ENCODE data around the gene EHD4. TPM values are rescaled to one million over a fixed set of nuclear protein-coding genes. Genes with fewer than 3 reads are reported as not detected.

Gene EHD4
- total and polyA plus RNA-seq, 9 donors, result 8.8 to 23.3 (median 13.7) TPM

DNA sequence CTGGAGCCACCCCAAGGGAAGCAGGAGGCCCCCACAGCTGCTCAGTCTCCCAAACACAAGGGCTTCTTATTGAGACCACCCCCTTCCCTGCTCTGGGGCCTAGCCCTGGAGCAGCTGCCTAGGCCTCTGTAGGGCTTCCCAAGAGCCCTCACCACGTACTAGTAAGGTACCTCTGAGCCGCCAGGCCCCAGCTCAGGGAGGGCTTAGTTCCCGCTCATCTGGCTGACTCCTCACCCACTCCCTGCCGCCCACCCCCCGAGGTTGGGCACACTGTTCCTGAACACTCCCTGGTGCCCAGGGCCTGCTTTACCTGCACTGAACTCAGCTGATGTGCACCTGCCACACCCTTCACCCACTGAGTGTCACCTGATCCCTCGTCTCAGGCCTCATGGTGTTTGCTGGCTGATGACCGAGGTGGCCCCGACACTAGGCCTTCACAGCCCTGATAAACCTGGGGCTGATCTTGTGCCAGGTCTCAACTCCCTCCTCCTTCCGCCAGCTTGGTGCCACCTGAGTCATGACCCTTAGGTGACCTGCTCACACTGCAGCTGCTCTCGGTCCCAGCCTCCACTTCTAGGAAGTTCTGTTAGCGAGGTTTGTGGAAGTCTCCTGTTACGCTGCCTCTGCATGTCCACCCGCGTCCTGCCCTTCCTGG, 60.5 kb downstream of the EHD4 start:
- no peaks in the 10 kb centered on the region for H3K27me3 ChIP-seq
- no peaks in the 10 kb centered on the region for H3K4me1 ChIP-seq (ENCODE audit: insufficient read depth)
- H3K9me3 ChIP-seq, result no peaks in the 10 kb centered on the region
- no peak overlapping the region for H3K4me3 ChIP-seq
- H3K36me3 ChIP-seq, result no peaks in the 10 kb centered on the region
- WGBS, 3 donors, result 92 to 96% (median 95%) methylated on average over 14 of the region's 14 CpGs
- no peak overlapping the region for H3K27ac ChIP-seq
- no peak for DNase-seq
- intact Hi-C loops (cut with DNase I), result loop anchor here in 1 of 4 donors (10.0 kb wide), 1 partner anchor 137 kb away; the partner anchor contains the start of gene MAPKBP1
- TF ChIP-seq, protein P1, sequence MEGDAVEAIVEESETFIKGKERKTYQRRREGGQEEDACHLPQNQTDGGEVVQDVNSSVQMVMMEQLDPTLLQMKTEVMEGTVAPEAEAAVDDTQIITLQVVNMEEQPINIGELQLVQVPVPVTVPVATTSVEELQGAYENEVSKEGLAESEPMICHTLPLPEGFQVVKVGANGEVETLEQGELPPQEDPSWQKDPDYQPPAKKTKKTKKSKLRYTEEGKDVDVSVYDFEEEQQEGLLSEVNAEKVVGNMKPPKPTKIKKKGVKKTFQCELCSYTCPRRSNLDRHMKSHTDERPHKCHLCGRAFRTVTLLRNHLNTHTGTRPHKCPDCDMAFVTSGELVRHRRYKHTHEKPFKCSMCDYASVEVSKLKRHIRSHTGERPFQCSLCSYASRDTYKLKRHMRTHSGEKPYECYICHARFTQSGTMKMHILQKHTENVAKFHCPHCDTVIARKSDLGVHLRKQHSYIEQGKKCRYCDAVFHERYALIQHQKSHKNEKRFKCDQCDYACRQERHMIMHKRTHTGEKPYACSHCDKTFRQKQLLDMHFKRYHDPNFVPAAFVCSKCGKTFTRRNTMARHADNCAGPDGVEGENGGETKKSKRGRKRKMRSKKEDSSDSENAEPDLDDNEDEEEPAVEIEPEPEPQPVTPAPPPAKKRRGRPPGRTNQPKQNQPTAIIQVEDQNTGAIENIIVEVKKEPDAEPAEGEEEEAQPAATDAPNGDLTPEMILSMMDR (IDR thresholded peaks at IDR 0.05), result no peak
- TF ChIP-seq EP300 (IDR thresholded peaks at IDR 0.05), result no peak
- no peak for TF ChIP-seq POLR2A (IDR thresholded peaks at IDR 0.05)

DNA sequence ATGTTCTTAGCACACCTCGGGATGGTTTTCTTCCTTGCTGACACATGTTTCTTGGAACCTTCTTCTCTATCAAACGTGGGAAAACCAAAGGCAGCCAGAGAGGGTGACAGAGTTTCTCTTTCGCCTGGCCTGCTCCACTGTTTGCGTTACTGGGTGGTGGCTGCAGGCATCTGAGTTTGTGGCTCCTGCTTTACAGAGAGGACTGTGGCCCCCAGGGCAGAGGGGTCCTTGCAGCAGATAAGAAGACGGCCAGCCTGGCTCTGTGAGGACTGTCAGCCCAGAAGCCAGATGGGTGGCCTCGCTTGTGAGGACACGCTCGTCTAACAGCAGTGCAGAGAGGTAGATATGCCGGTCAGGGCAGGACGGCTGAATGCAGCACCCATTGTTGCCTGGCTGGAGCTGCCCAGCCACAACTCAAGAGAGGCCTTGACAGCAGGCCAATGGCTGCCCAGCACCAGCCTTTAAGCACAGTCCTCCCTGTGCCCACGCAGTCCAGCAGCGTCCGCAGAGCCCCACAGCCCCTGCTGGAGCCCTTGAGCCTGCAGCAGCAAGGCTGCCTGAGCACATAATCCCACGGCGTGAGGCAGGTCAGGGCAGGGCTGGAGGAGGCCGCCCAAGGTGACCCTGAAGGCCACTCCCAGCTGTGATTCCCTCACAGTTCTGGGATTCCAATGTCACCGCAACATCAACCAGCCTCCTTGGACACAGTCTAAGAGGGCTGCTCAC, 63.5 kb downstream of the EHD4 start:
- 84 to 90% (median 87%) methylated on average over 17 of the region's 17 CpGs for WGBS, 3 donors
- DNase-seq, result no peak

DNA sequence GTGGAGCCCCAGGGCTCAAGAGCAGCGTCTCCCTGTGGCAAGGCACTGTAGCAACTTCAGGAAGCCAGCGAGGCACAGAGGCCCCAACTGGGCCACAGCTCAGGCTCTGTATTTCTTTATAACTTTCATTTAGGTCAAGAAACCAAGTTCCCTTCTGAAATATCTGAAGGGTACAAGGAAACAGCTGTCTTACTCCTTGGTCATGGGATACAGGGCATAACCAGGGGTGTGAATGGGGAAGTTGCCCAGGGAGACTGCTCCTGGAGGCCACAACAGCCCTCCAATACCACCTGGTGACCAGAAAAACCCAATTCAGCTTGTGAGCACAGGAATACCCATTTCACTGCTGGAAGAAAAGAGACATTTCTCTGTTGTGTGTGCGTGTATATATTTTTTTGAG, 65.2 kb downstream of the EHD4 start:
- Histone ChIP-seq H3K27ac (no peak overlapping the region), H3K36me3 (no peaks in the 10 kb centered on the region)
- intact Hi-C loops (cut with DNase I), result loop anchor here in 2 of 4 donors (10.0 kb wide), 1 partner anchor 352 kb away; the partner anchor contains the start of gene TYRO3 (in 2 of the 2)

More for the DNA sequence above, 63.5 kb downstream of the EHD4 start:
- no peaks in the 10 kb centered on the region for H3K4me1 ChIP-seq (ENCODE audit: insufficient read depth)
- no peaks in the 10 kb centered on the region for H3K9me3 ChIP-seq
- intact Hi-C loops (cut with DNase I), result loop anchor here in 2 of 4 donors (10.0 kb wide), 1 partner anchor 354 kb away; the partner anchor contains the start of gene TYRO3 (in 2 of the 2)
- H3K27me3 ChIP-seq, result no peaks in the 10 kb centered on the region
- no peak overlapping the region for H3K27ac ChIP-seq
- TF ChIP-seq POLR2A (IDR thresholded peaks at IDR 0.05) (no peak), EP300 (IDR thresholded peaks at IDR 0.05) (no peak)
- TF ChIP-seq, protein P1 (IDR thresholded peaks at IDR 0.05), result no peak
- no peak overlapping the region for H3K4me3 ChIP-seq
- no peaks in the 10 kb centered on the region for H3K36me3 ChIP-seq

DNA sequence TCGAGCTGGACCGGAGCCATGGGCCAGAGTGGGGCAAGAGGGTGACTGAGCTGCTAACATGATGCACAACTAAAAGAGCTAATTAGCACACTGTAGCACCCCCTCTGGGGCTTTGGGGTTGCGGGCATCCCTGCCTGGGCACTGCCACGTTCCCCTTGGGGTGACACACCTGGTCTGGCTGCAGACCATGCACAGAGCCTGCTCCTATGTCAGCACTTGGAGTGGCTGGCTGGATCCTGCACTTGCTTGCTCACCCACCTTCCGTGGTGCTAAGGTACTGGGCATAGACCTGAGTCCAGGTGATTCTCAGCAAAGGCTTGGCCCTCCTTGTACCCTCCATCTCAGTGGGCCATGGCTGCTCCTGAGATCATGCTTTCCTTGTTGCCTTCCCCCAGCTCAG, 65.7 kb downstream of the EHD4 start:
- Histone ChIP-seq H3K27ac (no peak overlapping the region), H3K4me1 (ENCODE audit: insufficient read depth) (no peaks in the 10 kb centered on the region), H3K27me3 (no peaks in the 10 kb centered on the region), H3K9me3 (no peaks in the 10 kb centered on the region), H3K36me3 (no peaks in the 10 kb centered on the region), H3K4me3 (no peak overlapping the region)
- WGBS, 3 donors, result 96 to 98% (median 97%) methylated on average over 5 of the region's 5 CpGs
- intact Hi-C loops (cut with DNase I), result loop anchor here in 2 of 4 donors (10.0 kb wide), 1 partner anchor 352 kb away; the partner anchor contains the start of gene TYRO3 (in 2 of the 2)
- no peak for TF ChIP-seq EP300 (IDR thresholded peaks at IDR 0.05)
- TF ChIP-seq, protein P1 (IDR thresholded peaks at IDR 0.05), result no peak
- no peak for TF ChIP-seq POLR2A (IDR thresholded peaks at IDR 0.05)
- peak in 1 of 5 donors; percentile 23 for DNase-seq

More for the DNA sequence above, 65.2 kb downstream of the EHD4 start:
- Histone ChIP-seq H3K27me3 (no peaks in the 10 kb centered on the region), H3K4me1 (ENCODE audit: insufficient read depth) (no peaks in the 10 kb centered on the region), H3K4me3 (no peak overlapping the region), H3K9me3 (no peaks in the 10 kb centered on the region)
- WGBS, 3 donors, result 66 to 97% (median 96%) methylated on average over 3 of the region's 3 CpGs
- TF ChIP-seq, protein P1 (IDR thresholded peaks at IDR 0.05), result no peak
- TF ChIP-seq POLR2A (IDR thresholded peaks at IDR 0.05) (no peak), EP300 (IDR thresholded peaks at IDR 0.05) (no peak)
- DNase-seq, result no peak

All from ovary (tissue), 9 donors.